ENCODE measurements around the gene ARHGEF40.

GRCh38 chr14:21037156-21037555 lies 32.9 kb upstream of the ARHGEF40 start:
- no peak for TF ChIP-seq POLR2A (IDR thresholded peaks at IDR 0.05)
- TF ChIP-seq CTCF (IDR thresholded peaks at IDR 0.05 in 4 of 5, conservative IDR thresholded peaks at IDR 0.05 in 1 of 5): no peak
